SK-N-SH (cell line): ENCODE results near the gene MRPL2. TPM values are rescaled to one million over a fixed set of nuclear protein-coding genes. Genes with fewer than 3 reads are reported as not detected.

Experiments used
- CTCF ChIA-PET: fragments of 300-600, 350-600 bp; formaldehyde crosslinking; extraction: SDS; loops from one replicate; lab custom pipeline; 2021; lab: Yijun Ruan, JAX
- POLR2A ChIA-PET: fragments of 350-600 bp; sonication (Branson Sonifier 250); formaldehyde crosslinking; extraction: SDS; loops from one replicate; lab custom pipeline; 2020; ENCODE audit warnings: antibody characterized with exemption, inconsistent platforms; lab: Yijun Ruan, JAX
- DNase-seq: peaks from one replicate; pipeline ENCODE4 v3.0.0; 2012
- H2AFZ ChIP-seq: fragments of 200-600 bp; sonication (generic); 2 replicates; pipeline ENCODE4 v1.8.1; 2016; ENCODE audit warnings: antibody characterized with exemption, mild to moderate bottlenecking, low read depth
- H3F3A ChIP-seq: fragments of 200-600 bp; sonication (generic); replicated peaks from 2 replicates; pipeline ENCODE3; 2016; ENCODE audit warnings: antibody characterized with exemption, mild to moderate bottlenecking; ENCODE audit not compliant: insufficient read depth
- H3K27ac ChIP-seq, 2 experiments: fragments of 200-500 bp in 1 of 2; fragments of 200-600 bp in 1 of 2; sonication (Bioruptor generic) in 1 of 2; sonication (generic), shearing (Covaris generic) in 1 of 2; 2 replicates each; pipeline versions ENCODE4 v1.5.1 to v1.6.1; 2014 to 2016; ENCODE audit warnings: low read depth in 2 of 2, inconsistent platforms in 1 of 2, low read length in 1 of 2, mild to moderate bottlenecking in 1 of 2, mixed read lengths in 1 of 2
- H3K27me3 ChIP-seq: fragments of 200-600 bp; sonication (generic), shearing (Covaris generic); 2 replicates; pipeline ENCODE4 v1.6.1; 2016; ENCODE audit warnings: mixed run types; ENCODE audit not compliant: insufficient read depth
- H3K36me3 ChIP-seq, 2 experiments: fragments of 200-500 bp in 1 of 2; fragments of 200-600 bp in 1 of 2; sonication (Bioruptor generic) in 1 of 2; sonication (generic) in 1 of 2; replicated peaks in 1 of 2; 2 replicates each; pipeline versions ENCODE3 to v1.5.1; 2014 to 2016; ENCODE audit warnings: low read length in 1 of 2, mild to moderate bottlenecking in 1 of 2; ENCODE audit not compliant: insufficient read depth in 2 of 2, control insufficient read depth in 1 of 2
- H3K4me1 ChIP-seq, 2 experiments: fragments of 200-500 bp in 1 of 2; fragments of 200-600 bp in 1 of 2; sonication (Bioruptor generic) in 1 of 2; sonication (generic), shearing (Covaris generic) in 1 of 2; 2 replicates each; pipeline versions ENCODE4 v1.5.1 to v1.6.1; 2014 to 2016; ENCODE audit warnings: low read depth in 1 of 2, low read length in 1 of 2, mixed run types in 1 of 2; ENCODE audit not compliant: insufficient read depth in 2 of 2, control insufficient read depth in 1 of 2
- H3K4me2 ChIP-seq: fragments of 200-600 bp; sonication (generic), shearing (Covaris generic); 2 replicates; pipeline ENCODE4 v1.6.1; 2017; ENCODE audit warnings: mixed run types
- H3K4me3 ChIP-seq, 2 experiments: fragments of 200-500 bp in 1 of 2; fragments of 200-600 bp in 1 of 2; sonication (Bioruptor generic) in 1 of 2; sonication (generic), shearing (Covaris generic) in 1 of 2; 2 replicates each; pipeline versions ENCODE4 v1.5.1 to v1.8.1; 2014 to 2016; ENCODE audit warnings: low read depth in 2 of 2, inconsistent platforms in 1 of 2, low read length in 1 of 2, mild to moderate bottlenecking in 1 of 2, mixed read lengths in 1 of 2, moderate library complexity in 1 of 2
- H3K79me2 ChIP-seq: fragments of 200-600 bp; sonication (generic); 2 replicates; pipeline ENCODE4 v1.8.1; 2017; ENCODE audit warnings: mild to moderate bottlenecking; ENCODE audit not compliant: insufficient read depth
- H3K9ac ChIP-seq: fragments of 200-600 bp; sonication (generic); 2 replicates; pipeline ENCODE4 v1.6.1; 2017; ENCODE audit warnings: mixed run types
- H3K9me2 ChIP-seq: fragments of 200-600 bp; sonication (generic); 2 replicates; pipeline ENCODE4 v1.6.1; 2017; ENCODE audit warnings: mixed run types
- H3K9me3 ChIP-seq: fragments of 200-600 bp; sonication (generic); 2 replicates; pipeline ENCODE4 v1.6.1; 2017; ENCODE audit warnings: mixed run types, mild to moderate bottlenecking, moderate library complexity
- H4K20me1 ChIP-seq: fragments of 200-600 bp; sonication (generic); 2 replicates; pipeline ENCODE4 v1.6.1; 2017; ENCODE audit warnings: mild to moderate bottlenecking, mixed run types; ENCODE audit not compliant: insufficient read depth
- CTCF ChIP-seq: fragments of 200-600 bp; sonication (generic); IDR thresholded peaks from 2 replicates; pipeline ENCODE4 v1.6.1; 2017; ENCODE audit warnings: antibody characterized with exemption, mild to moderate bottlenecking, moderate library complexity
- ELF1 ChIP-seq: IDR thresholded peaks from 2 replicates; pipeline ENCODE4 v1.4.0; 2012
- FOXJ3 ChIP-seq: sonication (generic); formaldehyde crosslinking; IDR thresholded peaks from 2 replicates; pipeline ENCODE4 v1.5.1; 2020; ENCODE audit warnings: mild to moderate bottlenecking, missing genetic modification reagents
- FOXM1 ChIP-seq: IDR thresholded peaks from 2 replicates; pipeline ENCODE4 v1.4.0; 2012; ENCODE audit warnings: low read depth, mild to moderate bottlenecking
- GABPA ChIP-seq: IDR thresholded peaks from 2 replicates; pipeline ENCODE4 v1.4.0; 2012; ENCODE audit warnings: low read depth, mild to moderate bottlenecking
- IRF3 ChIP-seq: fragments of 150-350 bp; IDR thresholded peaks from 2 replicates; pipeline ENCODE4 v1.6.1; 2016; ENCODE audit warnings: mild to moderate bottlenecking, low read depth, low read length
- JUND ChIP-seq: IDR thresholded peaks from 2 replicates; pipeline ENCODE4 v1.4.0; 2012
- MAX ChIP-seq: IDR thresholded peaks from 2 replicates; pipeline ENCODE4 v1.4.0; 2012; ENCODE audit warnings: low read depth
- MEF2A ChIP-seq: IDR thresholded peaks from 2 replicates; pipeline ENCODE4 v1.4.0; 2012; ENCODE audit warnings: low read depth, borderline replicate concordance
- MXI1 ChIP-seq: IDR thresholded peaks from 2 replicates; pipeline ENCODE4 v1.6.1; 2012; ENCODE audit warnings: mild to moderate bottlenecking, low read depth, low read length, improper control_type of control experiment
- NFIC ChIP-seq: IDR thresholded peaks from 2 replicates; pipeline ENCODE4 v1.4.0; 2012; ENCODE audit warnings: borderline replicate concordance
- NRF1 ChIP-seq: IDR thresholded peaks from 2 replicates; pipeline ENCODE4 v1.6.1; 2012; ENCODE audit warnings: low read depth, mild to moderate bottlenecking, low read length
- PBX3 ChIP-seq: IDR thresholded peaks from 2 replicates; pipeline ENCODE4; 2012
- POLR2AphosphoS5 ChIP-seq: IDR thresholded peaks from 2 replicates; pipeline ENCODE4 v1.6.1; 2012; ENCODE audit warnings: low read depth, low read length
- RAD21 ChIP-seq: IDR thresholded peaks from 2 replicates; pipeline ENCODE4 v1.6.1; 2012; ENCODE audit warnings: mild to moderate bottlenecking, low read length
- RCOR1 ChIP-seq: fragments of 150-350 bp; IDR thresholded peaks from 2 replicates; pipeline ENCODE4 v1.6.1; 2017; ENCODE audit warnings: antibody characterized with exemption, low read length
- REST ChIP-seq: IDR thresholded peaks from 2 replicates; pipeline ENCODE4 v1.6.1; 2012; ENCODE audit warnings: mild to moderate bottlenecking, low read depth, low read length, moderate library complexity
- RFX5 ChIP-seq: IDR thresholded peaks from 2 replicates; pipeline ENCODE4 v1.6.1; 2012; ENCODE audit warnings: mild to moderate bottlenecking, improper control_type of control experiment, low read length
- RXRA ChIP-seq: IDR thresholded peaks from 2 replicates; pipeline ENCODE4 v1.4.0; 2012; ENCODE audit warnings: low read depth, mild to moderate bottlenecking, borderline replicate concordance
- SMC3 ChIP-seq: IDR thresholded peaks from 2 replicates; pipeline ENCODE4 v1.6.1; 2012; ENCODE audit warnings: low read depth, low read length, improper control_type of control experiment
- YY1 ChIP-seq: IDR thresholded peaks from 2 replicates; pipeline ENCODE4 v1.4.0; 2012; ENCODE audit warnings: low read depth, mild to moderate bottlenecking
- WGBS: methylation state at CpG from one replicate; pipeline ENCODE4 v1.1.6; 2017; ENCODE audit warnings: low lambda C conversion rate; 5-methylcytosine and 5-hydroxymethylcytosine counted together
- polyA plus RNA-seq, 3 experiments: library from polyadenylated mRNA; depleted of rRNA; stranded (reverse); fragments of >200 nt; gene quantifications; 2 replicates each; pipeline ENCODE4 v1.2.3, GENCODE V29; 2012

The MRPL2 gene
- polyA plus RNA-seq, 1 of the 3 experiments (the other 2 are of a cell fraction): 64.7 TPM

GRCh38 chr6:43074847-43075669 is 15.8 kb upstream of the MRPL2 start (continued):
- no peak for TF ChIP-seq RFX5
- TF ChIP-seq FOXJ3 (CRISPR knock-in tag): no peak
- no peak for TF ChIP-seq NFIC
- no peak for TF ChIP-seq SMC3

- H4K20me1 ChIP-seq: no peaks in the 10 kb centered on the region
- peak; percentile 80 for DNase-seq
- peaks cover 0 to 3% of the 10 kb centered on the region in 2 experiments; a peak in 1 of 4 replicates for H3K4me1 ChIP-seq
- ChIA-PET CTCF (interaction anchor here (0.6 to 6.2 kb wide), 17 partner anchors 10 to 85 kb away, joined by 3 to 58 read pairs (median 4); partner anchors contain the start of genes CUL7, KLC4 and MRPL2), POLR2A (no interaction called here)
- WGBS: 45% methylated on average over 6 of the region's 6 CpGs
- no peaks in the 10 kb centered on the region for H3K9me2 ChIP-seq
- no peak overlapping the region for H3K4me2 ChIP-seq
- no peak overlapping the region for H3K4me3 ChIP-seq
- peaks cover 0 to 16% of the 10 kb centered on the region in 2 experiments for H3K36me3 ChIP-seq
- H3K27me3 ChIP-seq: no peaks in the 10 kb centered on the region
- no peaks in the 10 kb centered on the region for H3F3A ChIP-seq
- H3K9me3 ChIP-seq: no peaks in the 10 kb centered on the region
- H3K9ac ChIP-seq: no peak overlapping the region
- H3K79me2 ChIP-seq: no peaks in the 10 kb centered on the region
- no peak overlapping the region for H3K27ac ChIP-seq
- no peak overlapping the region for H2AFZ ChIP-seq
- TF ChIP-seq RXRA (no peak), MEF2A (no peak), MAX (no peak), ELF1 (no peak), NFIC (no peak), NRF1 (no peak), YY1 (no peak), CTCF (peak; percentile 79), RCOR1 (no peak), RAD21 (peak; percentile 84), REST (no peak), FOXM1 (no peak), JUND (no peak), MXI1 (no peak), PBX3 (no peak), POLR2AphosphoS5 (no peak), GABPA (no peak), SMC3 (peak; percentile 83), IRF3 (no peak)
Measured at GRCh38 chr6:43070028-43070632, 10.9 kb upstream of the MRPL2 start.
